Karpas-422 (cell line): Measurements from ENCODE around the gene TRMT61A. TPM values are rescaled to one million over a fixed set of nuclear protein-coding genes. Genes with fewer than 3 reads are reported as not detected.

Experiments
- DNase-seq: peaks from one replicate; pipeline ENCODE4 v3.0.0-alpha.2; 2015
- H2AFZ ChIP-seq: fragments of 200-600 bp; sonication (generic); 2 replicates; pipeline ENCODE4 v1.6.1; 2014; ENCODE audit warnings: antibody characterized with exemption, low read length, mixed read lengths
- H3K27ac ChIP-seq: fragments of 200-600 bp; sonication (generic); 2 replicates; pipeline ENCODE4 v1.5.1; 2014; ENCODE audit warnings: mild to moderate bottlenecking, low read length, moderate library complexity
- H3K27me3 ChIP-seq: fragments of 200-600 bp; sonication (generic); 2 replicates; pipeline ENCODE4 v1.6.1; 2014; ENCODE audit warnings: low read length, mixed read lengths
- H3K36me3 ChIP-seq: fragments of 200-600 bp; sonication (generic); 2 replicates; pipeline ENCODE4 v1.6.1; 2014; ENCODE audit warnings: low read length, mixed read lengths; ENCODE audit not compliant: insufficient read depth
- H3K4me1 ChIP-seq: fragments of 200-600 bp; sonication (generic); 2 replicates; pipeline ENCODE4 v1.6.1; 2014; ENCODE audit warnings: mild to moderate bottlenecking, low read length, mixed read lengths
- H3K4me2 ChIP-seq: fragments of 200-600 bp; sonication (generic); 2 replicates; pipeline ENCODE4 v1.6.1; 2014; ENCODE audit warnings: low read length, low read depth, mild to moderate bottlenecking; ENCODE audit not compliant: poor library complexity, severe bottlenecking
- H3K4me3 ChIP-seq: fragments of 200-600 bp; sonication (generic); 2 replicates; pipeline ENCODE4 v1.5.1; 2014; ENCODE audit warnings: mild to moderate bottlenecking, antibody characterized with exemption, low read length, mixed read lengths
- H3K79me2 ChIP-seq: fragments of 200-600 bp; sonication (generic); 2 replicates; pipeline ENCODE4 v1.6.1; 2014; ENCODE audit warnings: mild to moderate bottlenecking, low read length, mixed read lengths
- H3K9ac ChIP-seq: fragments of 200-600 bp; sonication (generic); 2 replicates; pipeline ENCODE4 v1.6.0; 2014; ENCODE audit warnings: low read length
- H3K9me2 ChIP-seq: fragments of 200-600 bp; sonication (generic), shearing (Covaris generic); replicated peaks from 2 replicates; pipeline ENCODE4 v1.6.0; 2014; ENCODE audit warnings: mild to moderate bottlenecking, low read length, moderate library complexity; ENCODE audit not compliant: insufficient read depth
- H3K9me3 ChIP-seq: fragments of 300-700, 200-600 bp; sonication (generic); 2 replicates; pipeline ENCODE4 v1.6.1; 2014; ENCODE audit warnings: low read length, mixed read lengths
- H4K20me1 ChIP-seq: fragments of 200-600 bp; sonication (generic); 2 replicates; pipeline ENCODE4 v1.6.1; 2014; ENCODE audit warnings: mild to moderate bottlenecking, antibody characterized with exemption, low read length, low read depth; ENCODE audit not compliant: insufficient read depth
- total RNA-seq: library from RNA; depleted of rRNA; stranded (reverse); fragments of >200 nt; shearing (Covaris generic); gene quantifications from 2 replicates; pipeline ENCODE4 v1.2.3, GENCODE V29; 2014; ENCODE audit warnings: low replicate concordance

The TRMT61A gene
- total RNA-seq, 1 experiment from 2014 or later, result 8.0 TPM

GRCh38 chr14:103550451-103551337 lies 21.7 kb downstream of the TRMT61A start:
- no peaks in the 10 kb centered on the region for H3K79me2 ChIP-seq
- H4K20me1 ChIP-seq, result peaks cover 41% of the 10 kb centered on the region
- no peaks in the 10 kb centered on the region for H3K9me3 ChIP-seq
- no peaks in the 10 kb centered on the region for H3K4me1 ChIP-seq
- H3K4me2 ChIP-seq, result no peak overlapping the region
- H3K27me3 ChIP-seq, result no peaks in the 10 kb centered on the region
- H3K9ac ChIP-seq, result no peak overlapping the region
- no peaks in the 10 kb centered on the region for H3K9me2 ChIP-seq
- H3K4me3 ChIP-seq, result no peak overlapping the region
- DNase-seq, result no peak
- H2AFZ ChIP-seq, result no peak overlapping the region
- no peak overlapping the region for H3K27ac ChIP-seq
- no peaks in the 10 kb centered on the region for H3K36me3 ChIP-seq

GRCh38 chr14:103551338-103551762 lies 22.4 kb downstream of the TRMT61A start:
- peaks cover under 1% of the 10 kb centered on the region; the same call in 1 of the 2 replicates for H3K79me2 ChIP-seq

DNA sequence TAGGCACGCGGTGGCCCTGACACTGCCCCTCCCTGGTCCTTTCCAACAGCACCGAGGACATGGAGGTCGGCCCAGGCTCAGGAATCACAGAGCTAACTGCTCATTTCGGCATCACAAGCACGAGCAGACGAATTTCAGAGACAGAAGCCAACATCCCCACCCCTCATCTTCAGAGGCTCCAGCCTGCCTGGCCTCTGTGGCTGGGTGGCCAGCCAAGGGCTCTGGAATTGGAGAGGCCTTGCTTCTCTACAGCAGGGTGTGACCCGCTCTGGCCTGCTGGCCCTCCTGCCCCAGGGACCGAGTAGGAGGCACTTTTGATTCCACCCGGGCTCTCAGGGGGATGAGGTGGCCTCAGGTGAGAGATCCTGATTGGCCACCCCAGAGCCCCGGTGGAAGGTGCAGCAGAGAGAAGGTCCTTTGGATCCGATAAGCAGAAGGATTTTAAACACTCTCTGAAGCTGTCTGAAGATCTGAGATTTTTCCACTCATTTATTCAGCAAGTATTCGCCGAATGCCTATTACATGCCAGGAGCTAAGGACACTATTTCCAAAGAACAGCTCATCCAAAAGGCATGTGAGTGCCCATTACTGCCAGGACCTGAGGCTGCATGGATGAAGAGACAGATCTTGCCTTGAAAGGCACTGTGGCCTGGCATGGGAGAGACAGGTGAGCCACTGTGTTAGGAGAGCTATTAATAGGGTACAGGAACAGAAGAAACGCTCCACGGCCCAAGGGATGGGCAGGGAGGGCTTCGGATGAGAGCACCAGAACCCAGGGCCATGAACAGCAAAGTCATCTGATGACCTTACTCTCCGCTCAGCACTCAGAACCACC lies 23.2 kb downstream of the TRMT61A start:
- Histone ChIP-seq H3K79me2 (peaks cover 9% of the 10 kb centered on the region), H3K9me3 (no peaks in the 10 kb centered on the region), H3K36me3 (peaks cover 5% of the 10 kb centered on the region; the same call in 1 of the 2 replicates), H3K4me1 (peaks cover 3% of the 10 kb centered on the region; the same call in 1 of the 2 replicates), H3K9me2 (no peaks in the 10 kb centered on the region), H3K4me2 (no peak overlapping the region), H3K27me3 (no peaks in the 10 kb centered on the region), H4K20me1 (peaks cover 44% of the 10 kb centered on the region), H3K27ac (no peak overlapping the region), H2AFZ (no peak overlapping the region), H3K9ac (no peak overlapping the region), H3K4me3 (no peak overlapping the region)
- DNase-seq, result no peak

More at GRCh38 chr14:103551338-103551762, 22.4 kb downstream of the TRMT61A start:
- H3K9ac ChIP-seq, result no peak overlapping the region
- no peak overlapping the region for H2AFZ ChIP-seq
- no peaks in the 10 kb centered on the region for H3K9me3 ChIP-seq
- H4K20me1 ChIP-seq, result peaks cover 36% of the 10 kb centered on the region
- H3K27ac ChIP-seq, result no peak overlapping the region
- no peak overlapping the region for H3K4me3 ChIP-seq
- H3K36me3 ChIP-seq, result no peaks in the 10 kb centered on the region
- no peaks in the 10 kb centered on the region for H3K9me2 ChIP-seq
- H3K4me2 ChIP-seq, result no peak overlapping the region
- no peaks in the 10 kb centered on the region for H3K27me3 ChIP-seq
- H3K4me1 ChIP-seq, result no peaks in the 10 kb centered on the region
- DNase-seq, result no peak

DNA sequence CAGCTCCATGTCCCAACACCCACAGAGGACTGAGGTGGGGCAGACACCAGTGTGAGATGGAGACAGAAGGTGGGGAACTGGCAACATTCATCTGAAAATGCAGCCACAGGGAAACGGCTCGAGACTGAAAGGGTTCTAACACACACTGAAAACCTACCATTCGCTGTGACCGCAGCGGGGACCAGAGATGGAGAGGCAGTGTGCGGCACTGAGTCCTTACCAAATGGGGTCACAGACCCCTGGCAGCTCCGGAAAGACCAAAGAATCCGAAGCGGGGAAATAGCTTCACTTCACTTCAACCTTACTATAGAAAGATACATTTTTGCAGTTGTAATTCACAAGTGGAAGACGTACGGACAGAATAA lies 23.8 kb downstream of the TRMT61A start:
- Histone ChIP-seq H4K20me1 (peaks cover 47% of the 10 kb centered on the region), H3K9me2 (no peaks in the 10 kb centered on the region), H3K27me3 (no peaks in the 10 kb centered on the region), H3K4me1 (peaks cover 4% of the 10 kb centered on the region; the same call in 1 of the 2 replicates), H3K36me3 (peaks cover 8% of the 10 kb centered on the region; the same call in 1 of the 2 replicates), H3K4me3 (no peak overlapping the region), H3K4me2 (no peak overlapping the region), H3K9me3 (no peaks in the 10 kb centered on the region), H3K27ac (no peak overlapping the region), H2AFZ (no peak overlapping the region), H3K79me2 (peaks cover 14% of the 10 kb centered on the region), H3K9ac (no peak overlapping the region)
- no peak for DNase-seq

- H2AFZ ChIP-seq, result no peak overlapping the region
- H3K4me1 ChIP-seq, result peaks cover 31% of the 10 kb centered on the region
- no peak overlapping the region for H3K9ac ChIP-seq
- no peaks in the 10 kb centered on the region for H3K9me3 ChIP-seq
- H3K4me3 ChIP-seq, result no peak overlapping the region
- peaks cover 35% of the 10 kb centered on the region; the same call in 1 of the 2 replicates for H3K36me3 ChIP-seq
- no peak overlapping the region for H3K4me2 ChIP-seq
- no peak for DNase-seq
- peaks cover 43% of the 10 kb centered on the region for H3K79me2 ChIP-seq
- H3K27ac ChIP-seq, result no peak overlapping the region
- peaks cover 68% of the 10 kb centered on the region for H4K20me1 ChIP-seq
- H3K9me2 ChIP-seq, result no peaks in the 10 kb centered on the region
- no peaks in the 10 kb centered on the region for H3K27me3 ChIP-seq
These were observed 26.8 kb downstream of the TRMT61A start for GRCh38 chr14:103555559-103556337.

DNA sequence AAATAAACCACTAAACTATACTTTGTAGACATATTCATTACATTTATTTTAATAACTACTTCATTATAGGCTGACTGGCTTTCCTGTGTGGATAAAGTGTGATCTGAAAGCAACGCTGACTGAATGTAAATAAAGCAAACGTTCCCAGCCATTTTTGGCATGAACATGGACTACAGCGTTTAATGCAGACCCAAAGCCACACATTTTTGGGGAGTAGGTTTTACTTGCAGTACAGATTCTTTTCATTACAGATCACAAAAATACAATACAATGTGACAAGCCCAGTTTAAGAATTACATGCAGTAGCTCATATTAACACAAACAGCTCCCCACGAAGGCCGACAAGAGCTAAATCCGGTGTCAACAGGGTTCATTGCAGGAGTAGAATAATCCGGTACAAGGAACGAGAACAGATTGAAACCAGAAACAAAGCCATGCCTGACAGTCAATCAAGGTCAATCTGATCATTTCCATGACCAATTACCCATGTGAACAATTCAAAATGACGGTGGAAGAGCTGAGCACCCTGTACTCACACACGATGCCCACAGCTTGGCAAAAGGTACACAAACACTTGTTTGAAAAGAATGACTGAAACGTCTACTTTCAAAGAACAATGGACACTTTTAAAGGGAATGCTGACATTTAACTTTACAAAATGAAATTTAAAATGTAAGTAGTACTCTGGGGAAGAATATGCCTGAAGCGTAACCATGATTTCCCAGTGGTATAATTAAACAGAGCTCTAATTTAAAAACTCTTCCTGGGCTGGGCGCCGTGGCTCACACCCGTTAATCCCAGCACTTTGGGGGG lies 28.2 kb downstream of the TRMT61A start:
- Histone ChIP-seq H3K79me2 (peaks cover 57% of the 10 kb centered on the region), H4K20me1 (peaks cover 69% of the 10 kb centered on the region), H3K4me1 (peaks cover 37% of the 10 kb centered on the region)

DNA sequence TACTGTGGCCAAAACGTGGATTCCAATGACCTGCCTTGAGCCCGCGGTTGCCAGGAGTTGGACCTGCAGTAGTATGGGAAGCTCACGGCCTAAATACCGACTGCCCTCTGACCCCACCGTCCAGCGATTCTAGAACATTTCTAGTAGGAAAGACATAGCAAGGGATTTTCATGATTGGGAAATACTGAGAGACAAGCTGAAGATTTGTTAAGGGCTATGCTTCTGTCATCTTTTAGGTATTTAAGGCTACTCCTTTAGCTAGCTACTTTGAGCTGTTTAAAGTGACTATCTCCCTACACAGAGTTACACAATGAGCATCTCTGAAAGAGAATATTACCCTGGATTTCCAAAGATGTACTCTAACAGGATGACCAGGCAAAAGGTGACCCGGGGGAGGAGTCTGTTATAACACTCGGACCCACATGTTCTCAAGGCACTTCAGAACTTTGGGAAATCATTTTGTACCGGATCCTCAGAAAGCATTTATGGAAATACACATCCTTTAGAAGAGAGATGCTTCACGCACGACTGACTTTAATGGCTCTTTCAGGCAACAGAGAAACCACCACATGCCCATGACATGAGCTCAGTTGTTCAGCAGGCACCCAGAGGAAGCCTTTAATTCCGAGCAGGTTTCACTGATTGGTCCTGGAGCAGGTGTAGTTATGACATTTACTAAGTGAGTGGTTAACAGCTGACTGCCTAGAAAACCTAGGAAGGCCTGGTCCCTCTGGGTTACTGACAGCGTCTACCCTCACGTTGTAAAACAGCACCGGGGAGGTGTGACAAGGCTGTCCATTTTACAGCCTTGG lies 29.3 kb downstream of the TRMT61A start:
- Histone ChIP-seq H3K9me3 (no peaks in the 10 kb centered on the region), H3K9me2 (no peaks in the 10 kb centered on the region), H2AFZ (no peak overlapping the region), H3K4me2 (no peak overlapping the region), H4K20me1 (peaks cover 61% of the 10 kb centered on the region), H3K27ac (no peak overlapping the region), H3K36me3 (peaks cover 35% of the 10 kb centered on the region; the same call in 1 of the 2 replicates), H3K79me2 (peaks cover 66% of the 10 kb centered on the region), H3K9ac (no peak overlapping the region), H3K4me1 (peaks cover 37% of the 10 kb centered on the region), H3K4me3 (no peak overlapping the region), H3K27me3 (no peaks in the 10 kb centered on the region)
- no peak for DNase-seq

More for the DNA sequence above, 28.2 kb downstream of the TRMT61A start:
- Histone ChIP-seq H3K9me3 (no peaks in the 10 kb centered on the region), H3K27ac (no peak overlapping the region), H3K4me2 (no peak overlapping the region), H3K27me3 (no peaks in the 10 kb centered on the region), H3K9me2 (no peaks in the 10 kb centered on the region), H2AFZ (no peak overlapping the region), H3K4me3 (no peak overlapping the region), H3K36me3 (peaks cover 35% of the 10 kb centered on the region; the same call in 1 of the 2 replicates), H3K9ac (no peak overlapping the region)
- no peak for DNase-seq
